Pericardium fibroblast (primary cell): ENCODE measurements around the gene NETO1. TPM values are rescaled to one million over a fixed set of nuclear protein-coding genes. Genes with fewer than 3 reads are reported as not detected.

Experiments
- total RNA-seq: library from RNA; depleted of rRNA; stranded (reverse); fragments of >200 nt; gene quantifications from 2 replicates; pipeline ENCODE4 v1.2.3, GENCODE V29; 2015

The NETO1 gene, protein sequence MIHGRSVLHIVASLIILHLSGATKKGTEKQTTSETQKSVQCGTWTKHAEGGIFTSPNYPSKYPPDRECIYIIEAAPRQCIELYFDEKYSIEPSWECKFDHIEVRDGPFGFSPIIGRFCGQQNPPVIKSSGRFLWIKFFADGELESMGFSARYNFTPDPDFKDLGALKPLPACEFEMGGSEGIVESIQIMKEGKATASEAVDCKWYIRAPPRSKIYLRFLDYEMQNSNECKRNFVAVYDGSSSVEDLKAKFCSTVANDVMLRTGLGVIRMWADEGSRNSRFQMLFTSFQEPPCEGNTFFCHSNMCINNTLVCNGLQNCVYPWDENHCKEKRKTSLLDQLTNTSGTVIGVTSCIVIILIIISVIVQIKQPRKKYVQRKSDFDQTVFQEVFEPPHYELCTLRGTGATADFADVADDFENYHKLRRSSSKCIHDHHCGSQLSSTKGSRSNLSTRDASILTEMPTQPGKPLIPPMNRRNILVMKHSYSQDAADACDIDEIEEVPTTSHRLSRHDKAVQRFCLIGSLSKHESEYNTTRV
- total RNA-seq, result not detected in 2 replicates

DNA sequence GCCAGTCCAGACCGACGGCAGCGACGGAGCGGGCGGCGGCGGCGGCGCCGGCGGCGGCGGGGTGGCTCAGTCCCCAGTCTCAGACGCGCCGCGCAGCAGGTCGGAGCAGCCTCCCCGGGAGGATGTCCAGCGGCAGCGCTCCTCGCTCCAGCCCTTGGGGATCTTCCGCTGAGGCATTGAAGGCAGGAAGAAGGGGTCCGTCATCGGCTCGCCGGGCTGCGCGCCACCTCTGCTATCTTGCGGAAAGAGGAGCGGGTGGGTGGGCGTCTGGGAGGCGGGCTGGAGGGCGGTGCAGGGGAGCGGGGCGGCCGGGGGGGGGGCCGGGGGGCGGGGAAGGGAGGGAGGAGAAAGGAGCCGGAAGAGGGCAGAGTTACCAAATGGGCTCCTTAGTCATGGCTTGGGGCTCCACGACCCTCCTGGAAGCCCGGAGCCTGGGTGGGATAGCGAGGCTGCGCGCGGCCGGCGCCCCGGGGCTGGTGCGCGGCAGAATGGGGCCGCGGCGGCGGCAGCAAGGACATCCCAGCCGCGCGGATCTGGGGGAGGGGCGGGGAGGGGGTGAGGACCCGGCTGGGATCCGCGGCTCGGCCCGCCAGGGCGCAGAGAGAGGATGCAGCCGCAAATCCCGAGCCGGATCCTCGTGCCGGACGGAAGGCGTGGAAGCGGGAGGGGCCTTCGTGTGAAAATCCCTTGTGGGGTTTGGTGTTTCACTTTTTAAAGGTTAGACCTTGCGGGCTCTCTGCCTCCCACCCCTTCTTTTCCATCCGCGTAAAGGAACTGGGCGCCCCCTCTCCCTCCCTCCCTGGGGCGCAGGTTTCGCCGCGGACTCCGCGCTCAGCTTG lies at the start of gene NETO1:
TSS of gene NETO1 (minus strand) at position 242 of the 839 bp plus-strand sequence. CDS start 696 bp downstream, outside the sequence.

